Testis (tissue), 3 donors: ENCODE data around the gene SOX8. TPM values are rescaled to one million over a fixed set of nuclear protein-coding genes. Genes with fewer than 3 reads are reported as not detected.

ENCODE experiments used
- DNase-seq: peaks from one replicate; pipeline ENCODE4 v3.0.0-alpha.2; 2019
- H3K27ac ChIP-seq, 2 donors: fragments of 200-600 bp; sonication (generic); one replicate each; pipeline ENCODE4 v1.5.1; 2019
- H3K27me3 ChIP-seq: fragments of 200-600 bp; sonication (generic); one replicate; pipeline ENCODE4 v1.5.1; 2019
- H3K36me3 ChIP-seq: fragments of 200-600 bp; sonication (generic); one replicate; pipeline ENCODE4 v1.5.1; 2017; ENCODE audit warnings: low read depth; ENCODE audit errors: missing control alignments
- H3K4me1 ChIP-seq: fragments of 200-600 bp; sonication (generic); one replicate; pipeline ENCODE4 v1.5.1; 2019
- H3K4me3 ChIP-seq, 2 donors: fragments of 200-600 bp; sonication (generic); one replicate each; pipeline ENCODE4 v1.5.1; 2017 to 2019
- H3K9me3 ChIP-seq: fragments of 200-600 bp; sonication (generic); one replicate; pipeline ENCODE4 v1.5.1; 2017
- POLR2A ChIP-seq: fragments of 450-650 bp; IDR thresholded peaks from one replicate; pipeline ENCODE4 v1.6.1; 2017; ENCODE audit warnings: antibody characterized with exemption, mild to moderate bottlenecking, moderate library complexity
- WGBS, 2 donors: methylation state at CpG; one replicate each; pipeline ENCODE4 v1.1.5; 2018; 5-methylcytosine and 5-hydroxymethylcytosine counted together
- intact Hi-C: fragments of 100-400 bp; cut with DNase I; formaldehyde crosslinking; loops from one replicate; pipeline ENCODE4 v1.15.1; 2023; ENCODE audit warnings: low total_unique reads
- polyA plus RNA-seq: library from polyadenylated mRNA; stranded (reverse); fragments of 350-450 nt; fragmentation: Illumina TruSeq; extraction: RNeasy Lipid Tissue Mini Kit (QIAGEN cat#74804); gene quantifications from one replicate; pipeline ENCODE4 v1.2.3, GENCODE V29; 2014; ENCODE audit warnings: low read depth, low replicate concordance; ENCODE audit not compliant: insufficient read depth
- total RNA-seq, 2 donors: library from RNA; depleted of rRNA; stranded (reverse); fragments of >200 nt; gene quantifications; one replicate each; pipeline ENCODE4 v1.2.3, GENCODE V29; 2016
- TF ChIP-seq, protein P1 (sequence below), 3 experiments: fragments of 450-650 bp in 2 of 3; fragments of 200-600 bp in 1 of 3; sonication (generic) in 1 of 3; IDR thresholded peaks; one replicate each; pipeline ENCODE4 v1.5.1; 2016 to 2019; ENCODE audit warnings: antibody characterized with exemption in 3 of 3, mild to moderate bottlenecking in 2 of 3, moderate library complexity in 1 of 3

SOX8 gene
- total and polyA plus RNA-seq, 3 donors from 2014 or later = 4.3 to 19.6 (median 11.2) TPM

DNA sequence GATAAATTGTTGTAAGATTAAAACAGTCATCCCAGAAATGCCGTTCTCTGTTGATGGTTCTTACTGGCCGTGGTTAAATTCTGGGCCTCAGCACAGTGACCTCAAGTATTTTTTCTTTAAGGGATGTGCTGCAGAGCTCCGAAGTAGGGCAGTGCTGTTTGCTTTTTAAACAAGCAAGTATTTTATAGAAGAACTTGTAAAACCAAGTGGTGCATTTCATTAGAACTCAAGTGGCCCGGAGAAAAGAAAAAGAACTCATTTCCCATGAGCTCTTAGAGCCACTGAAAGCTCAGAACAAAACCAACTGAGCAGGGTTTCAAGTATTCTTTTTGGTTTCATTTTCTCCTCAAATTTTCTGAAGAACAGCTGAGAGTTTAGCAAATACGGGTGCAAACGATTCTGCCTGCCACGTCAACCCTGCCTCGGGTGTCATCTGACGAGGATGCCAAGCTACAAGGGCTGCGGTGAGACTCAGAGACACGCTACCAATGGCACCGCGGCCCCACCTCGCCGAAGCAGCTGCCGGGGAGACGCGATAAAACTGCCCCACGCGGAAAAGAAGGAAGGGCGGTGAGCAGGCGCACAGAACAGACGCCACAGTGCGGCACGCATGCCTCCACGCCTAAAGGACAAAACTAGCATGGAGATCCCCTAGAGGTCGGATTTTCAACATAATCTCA is 17.1 kb upstream of the SOX8 start:
- no peak overlapping the region for H3K27ac ChIP-seq
- intact Hi-C loops = no loop called here
- no peak overlapping the region for H3K4me3 ChIP-seq
- H3K27me3 ChIP-seq = no peaks in the 10 kb centered on the region
- peaks cover 2% of the 10 kb centered on the region for H3K4me1 ChIP-seq
- H3K36me3 ChIP-seq = no peaks in the 10 kb centered on the region
- no peaks in the 10 kb centered on the region for H3K9me3 ChIP-seq
- DNase-seq = no peak
- 77 to 86% methylated on average over 27 of the region's 27 CpGs for WGBS, 2 donors
- TF ChIP-seq, protein P1, sequence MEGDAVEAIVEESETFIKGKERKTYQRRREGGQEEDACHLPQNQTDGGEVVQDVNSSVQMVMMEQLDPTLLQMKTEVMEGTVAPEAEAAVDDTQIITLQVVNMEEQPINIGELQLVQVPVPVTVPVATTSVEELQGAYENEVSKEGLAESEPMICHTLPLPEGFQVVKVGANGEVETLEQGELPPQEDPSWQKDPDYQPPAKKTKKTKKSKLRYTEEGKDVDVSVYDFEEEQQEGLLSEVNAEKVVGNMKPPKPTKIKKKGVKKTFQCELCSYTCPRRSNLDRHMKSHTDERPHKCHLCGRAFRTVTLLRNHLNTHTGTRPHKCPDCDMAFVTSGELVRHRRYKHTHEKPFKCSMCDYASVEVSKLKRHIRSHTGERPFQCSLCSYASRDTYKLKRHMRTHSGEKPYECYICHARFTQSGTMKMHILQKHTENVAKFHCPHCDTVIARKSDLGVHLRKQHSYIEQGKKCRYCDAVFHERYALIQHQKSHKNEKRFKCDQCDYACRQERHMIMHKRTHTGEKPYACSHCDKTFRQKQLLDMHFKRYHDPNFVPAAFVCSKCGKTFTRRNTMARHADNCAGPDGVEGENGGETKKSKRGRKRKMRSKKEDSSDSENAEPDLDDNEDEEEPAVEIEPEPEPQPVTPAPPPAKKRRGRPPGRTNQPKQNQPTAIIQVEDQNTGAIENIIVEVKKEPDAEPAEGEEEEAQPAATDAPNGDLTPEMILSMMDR (IDR thresholded peaks at IDR 0.05) = no peak
- TF ChIP-seq POLR2A = no peak

DNA sequence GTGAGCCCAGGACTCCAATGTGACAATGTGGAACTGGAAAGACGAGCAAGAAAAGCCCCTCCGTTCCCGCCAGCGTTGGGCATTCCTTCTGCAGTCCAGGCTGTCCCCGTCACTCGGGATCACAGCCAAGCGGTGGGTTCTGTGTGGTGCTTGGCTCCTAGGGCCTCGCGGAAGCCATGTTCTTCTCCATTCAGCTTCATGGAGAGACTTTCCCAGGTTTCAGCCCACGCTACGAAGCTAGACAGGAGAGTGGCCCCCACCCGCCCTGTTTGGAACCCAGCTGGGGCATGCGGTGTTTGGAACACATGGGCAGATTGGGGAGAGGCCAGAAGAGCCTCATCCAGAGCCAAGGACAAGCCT is 16.6 kb upstream of the SOX8 start:
- Histone ChIP-seq H3K36me3 (no peaks in the 10 kb centered on the region), H3K4me1 (peaks cover 7% of the 10 kb centered on the region), H3K9me3 (no peaks in the 10 kb centered on the region), H3K4me3 (no peak overlapping the region), H3K27me3 (no peaks in the 10 kb centered on the region), H3K27ac (no peak overlapping the region)
- no peak for DNase-seq
- TF ChIP-seq, protein P1 (IDR thresholded peaks at IDR 0.05) = no peak
- TF ChIP-seq POLR2A = no peak
- WGBS, 2 donors = 83 to 85% methylated on average over 11 to 13 of the region's 13 CpGs
- intact Hi-C loops = no loop called here

DNA sequence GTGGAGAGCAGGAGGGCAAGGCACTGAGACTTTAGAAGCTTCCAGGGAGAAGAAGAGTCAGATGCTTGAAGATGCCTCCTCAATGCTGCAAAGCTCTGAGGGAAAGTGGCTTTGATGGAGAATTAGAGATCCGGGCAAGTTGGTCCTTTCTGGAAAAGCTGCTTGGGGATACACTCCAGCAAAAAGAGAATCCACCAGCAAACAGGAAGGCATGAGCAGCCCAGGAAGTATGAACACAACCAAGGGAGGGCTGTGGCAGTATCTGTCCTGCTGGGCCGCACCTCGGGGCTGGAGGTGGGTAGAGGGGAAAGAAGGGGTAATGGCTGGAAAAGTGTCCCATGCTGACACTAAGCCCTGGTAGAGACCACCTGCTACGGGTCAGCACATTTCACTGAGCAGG is 16.1 kb upstream of the SOX8 start:
- DNase-seq = no peak
- H3K4me1 ChIP-seq = peaks cover 8% of the 10 kb centered on the region
- TF ChIP-seq, protein P1 (IDR thresholded peaks at IDR 0.05) = no peak
- TF ChIP-seq POLR2A = no peak
- no peak overlapping the region for H3K27ac ChIP-seq
- 96 to 97% methylated on average over 4 of the region's 4 CpGs for WGBS, 2 donors
- no peak overlapping the region for H3K4me3 ChIP-seq
- H3K27me3 ChIP-seq = no peaks in the 10 kb centered on the region
- no peaks in the 10 kb centered on the region for H3K9me3 ChIP-seq
- no peaks in the 10 kb centered on the region for H3K36me3 ChIP-seq
- intact Hi-C loops = no loop called here

DNA sequence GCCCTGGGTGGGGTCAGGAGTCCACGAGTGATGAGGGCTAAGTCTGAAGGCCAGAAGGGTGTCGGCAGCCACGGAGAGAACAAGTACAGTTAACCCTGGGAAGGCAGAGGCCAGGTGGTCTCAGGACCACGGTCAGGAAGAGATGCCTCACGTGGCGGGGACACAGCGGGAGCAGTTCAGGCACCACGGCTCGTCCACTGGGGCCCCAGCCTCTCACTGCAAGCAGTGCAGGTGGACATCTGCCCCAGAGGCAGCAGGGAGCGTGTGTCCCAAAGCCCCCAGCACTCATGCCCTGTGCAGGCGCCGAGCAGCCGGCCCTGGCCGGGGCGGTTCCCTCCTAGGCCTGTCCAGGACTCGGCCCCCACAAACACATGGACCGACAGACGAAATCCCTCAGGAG is 15.5 kb upstream of the SOX8 start:
- Histone ChIP-seq H3K9me3 (no peaks in the 10 kb centered on the region), H3K4me3 (no peak overlapping the region), H3K36me3 (no peaks in the 10 kb centered on the region), H3K27me3 (no peaks in the 10 kb centered on the region), H3K27ac (no peak overlapping the region), H3K4me1 (peaks cover 8% of the 10 kb centered on the region)
- intact Hi-C loops = no loop called here
- TF ChIP-seq, protein P1 (IDR thresholded peaks at IDR 0.05) = no peak
- TF ChIP-seq POLR2A = no peak
- 95 to 97% methylated on average over 14 to 18 of the region's 18 CpGs for WGBS, 2 donors
- no peak for DNase-seq

DNA sequence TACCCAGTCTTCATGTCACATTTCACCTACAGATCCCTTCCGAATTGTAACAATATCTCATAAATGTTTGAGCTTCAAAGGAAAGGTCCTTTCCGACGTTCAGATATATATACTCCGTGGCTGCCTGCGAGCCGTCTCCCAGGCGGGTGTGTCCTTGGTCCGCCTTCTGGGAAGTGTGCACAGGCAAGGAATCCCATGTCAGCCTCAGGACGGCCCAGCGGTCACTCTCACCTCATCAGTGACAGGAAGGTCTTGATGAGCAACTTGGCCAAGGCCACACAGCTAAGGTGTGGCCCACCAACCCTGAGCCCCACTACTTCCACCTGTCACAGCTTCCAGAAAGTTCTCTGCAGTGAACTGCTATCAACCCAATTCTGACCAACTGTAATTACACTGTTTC is 15.1 kb upstream of the SOX8 start:
- WGBS, 2 donors = 96 to 98% methylated on average over 10 of the region's 10 CpGs
- Histone ChIP-seq H3K27me3 (no peaks in the 10 kb centered on the region), H3K27ac (no peak overlapping the region), H3K9me3 (no peaks in the 10 kb centered on the region), H3K4me1 (peaks cover 12% of the 10 kb centered on the region), H3K4me3 (no peak overlapping the region), H3K36me3 (no peaks in the 10 kb centered on the region)
- no peak for DNase-seq
- TF ChIP-seq, protein P1 (IDR thresholded peaks at IDR 0.05) = no peak
- no peak for TF ChIP-seq POLR2A
- intact Hi-C loops = no loop called here
